Gastrocnemius medialis (tissue), 4 donors: ENCODE data around the gene NEDD4L. TPM values are rescaled to one million over a fixed set of nuclear protein-coding genes. Genes with fewer than 3 reads are reported as not detected.

Experiments used
- ATAC-seq, 2 donors: fragments of 150-250 bp; one replicate each; pipeline ENCODE4 v1.9.1; 2016
- DNase-seq, 2 donors: peaks; one replicate each; pipeline ENCODE4 v3.0.0-alpha.2; 2019
- H3K27ac ChIP-seq, 4 donors: fragments of 200-600 bp; sonication (generic); 1 replicate in 1 of 4; 2 replicates in 3 of 4; pipeline ENCODE4 v1.5.1; 2016 to 2018; ENCODE audit warnings: mild to moderate bottlenecking in 2 of 4, moderate library complexity in 1 of 4
- H3K27me3 ChIP-seq, 3 donors: fragments of 200-600 bp; sonication (generic) in 2 of 3; 1 replicate in 1 of 3; 2 replicates in 2 of 3; pipeline versions ENCODE4 v1.5.1 to v1.6.0; 2016 to 2019; ENCODE audit warnings: mild to moderate bottlenecking in 1 of 3, moderate library complexity in 1 of 3
- H3K36me3 ChIP-seq, 2 donors: fragments of 200-600 bp; sonication (generic) in 1 of 2; one replicate each; pipeline ENCODE4 v1.5.1; 2017 to 2018
- H3K4me1 ChIP-seq, 2 donors: fragments of 200-600 bp; sonication (generic) in 1 of 2; one replicate each; pipeline ENCODE4 v1.5.1; 2016 to 2017; ENCODE audit warnings: mild to moderate bottlenecking in 2 of 2
- H3K4me3 ChIP-seq, 4 donors: fragments of 200-600 bp; sonication (generic) in 3 of 4; 1 replicate in 1 of 4; 2 replicates in 3 of 4; pipeline ENCODE4 v1.5.1; 2016 to 2019; ENCODE audit warnings: mild to moderate bottlenecking in 2 of 4
- H3K9me3 ChIP-seq, 3 donors: fragments of 200-600 bp; sonication (generic) in 2 of 3; 1 replicate in 1 of 3; 2 replicates in 2 of 3; pipeline ENCODE4 v1.5.1; 2016 to 2019
- POLR2A ChIP-seq, 2 donors: fragments of 450-650 bp; IDR thresholded peaks; one replicate each; pipeline ENCODE4 v1.6.1; 2017; ENCODE audit warnings: antibody characterized with exemption in 2 of 2, mild to moderate bottlenecking in 2 of 2, moderate library complexity in 2 of 2
- in situ Hi-C, 4 donors: fragments of 200-750 bp; cut with MboI; loops; one replicate each; pipeline versions ENCODE4 v1.15.0 to v1.8.0; 2017; ENCODE audit warnings: low sequenced_read_pairs in 4 of 4
- intact Hi-C: fragments of 100-400 bp; cut with DNase I; formaldehyde crosslinking; loops from one replicate; pipeline ENCODE4 v1.15.1; 2023; ENCODE audit warnings: low total_unique reads
- total RNA-seq, 4 donors: library from RNA; depleted of rRNA; stranded (reverse); fragments of >200 nt; gene quantifications; one replicate each; pipeline versions ENCODE4 v1.1.0 to v1.2.3, GENCODE V29; 2016
- TF ChIP-seq, protein P1 (sequence below), 5 experiments: fragments of 450-650 bp in 3 of 5; fragments of 200-600 bp in 2 of 5; sonication (generic) in 2 of 5; IDR thresholded peaks in 4 of 5; conservative IDR thresholded peaks in 1 of 5; 1 replicate in 4 of 5; 2 replicates in 1 of 5; pipeline ENCODE4 v1.5.1; 2016 to 2019; ENCODE audit warnings: antibody characterized with exemption in 5 of 5, mild to moderate bottlenecking in 3 of 5, moderate library complexity in 3 of 5

The NEDD4L gene
- total RNA-seq, 4 donors from 2014 or later, result 27.4 to 81.5 (median 51.5) TPM

- in situ Hi-C loops (no loop called here), intact Hi-C loops (loop anchor here (5.0 to 10.0 kb wide), 2 partner anchors 132 to 675 kb away; no protein-coding TSS in a partner anchor)
- Histone ChIP-seq H3K27me3 (no peaks in the 10 kb centered on the region), H3K4me1 (peaks cover 20 to 42% of the 10 kb centered on the region in 2 donors), H3K9me3 (no peaks in the 10 kb centered on the region), H3K36me3 (peaks cover 0 to 31% of the 10 kb centered on the region in 2 donors), H3K27ac (peak overlapping the region; percentile 65 to 91 (median 86)), H3K4me3 (no peak overlapping the region)
- TF ChIP-seq, protein P1, sequence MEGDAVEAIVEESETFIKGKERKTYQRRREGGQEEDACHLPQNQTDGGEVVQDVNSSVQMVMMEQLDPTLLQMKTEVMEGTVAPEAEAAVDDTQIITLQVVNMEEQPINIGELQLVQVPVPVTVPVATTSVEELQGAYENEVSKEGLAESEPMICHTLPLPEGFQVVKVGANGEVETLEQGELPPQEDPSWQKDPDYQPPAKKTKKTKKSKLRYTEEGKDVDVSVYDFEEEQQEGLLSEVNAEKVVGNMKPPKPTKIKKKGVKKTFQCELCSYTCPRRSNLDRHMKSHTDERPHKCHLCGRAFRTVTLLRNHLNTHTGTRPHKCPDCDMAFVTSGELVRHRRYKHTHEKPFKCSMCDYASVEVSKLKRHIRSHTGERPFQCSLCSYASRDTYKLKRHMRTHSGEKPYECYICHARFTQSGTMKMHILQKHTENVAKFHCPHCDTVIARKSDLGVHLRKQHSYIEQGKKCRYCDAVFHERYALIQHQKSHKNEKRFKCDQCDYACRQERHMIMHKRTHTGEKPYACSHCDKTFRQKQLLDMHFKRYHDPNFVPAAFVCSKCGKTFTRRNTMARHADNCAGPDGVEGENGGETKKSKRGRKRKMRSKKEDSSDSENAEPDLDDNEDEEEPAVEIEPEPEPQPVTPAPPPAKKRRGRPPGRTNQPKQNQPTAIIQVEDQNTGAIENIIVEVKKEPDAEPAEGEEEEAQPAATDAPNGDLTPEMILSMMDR (IDR thresholded peaks at IDR 0.05 in 4 of 5, conservative IDR thresholded peaks at IDR 0.05 in 1 of 5), result no peak
- no peak for TF ChIP-seq POLR2A (IDR thresholded peaks at IDR 0.05)
- DNase-seq, result no peak
- no peak for ATAC-seq
These were observed 345.7 kb downstream of the NEDD4L start for GRCh38 chr18:58389745-58390144.

GRCh38 chr18:58390399-58390798 is 346.4 kb downstream of the NEDD4L start:
- Histone ChIP-seq H3K36me3 (peaks cover 0 to 24% of the 10 kb centered on the region in 2 donors), H3K9me3 (no peaks in the 10 kb centered on the region), H3K27me3 (no peaks in the 10 kb centered on the region), H3K4me3 (no peak overlapping the region), H3K4me1 (peaks cover 20 to 42% of the 10 kb centered on the region in 2 donors), H3K27ac (peak overlapping the region; percentile 85 to 91 (median 86))
- DNase-seq (peak; percentile 96 to 97), ATAC-seq (peak; percentile 92 to 96)
- no peak for TF ChIP-seq POLR2A (IDR thresholded peaks at IDR 0.05)
- intact Hi-C loops, result loop anchor here (10.0 kb wide), 1 partner anchor 674 kb away; no protein-coding TSS in a partner anchor
- in situ Hi-C loops, result no loop called here

DNA sequence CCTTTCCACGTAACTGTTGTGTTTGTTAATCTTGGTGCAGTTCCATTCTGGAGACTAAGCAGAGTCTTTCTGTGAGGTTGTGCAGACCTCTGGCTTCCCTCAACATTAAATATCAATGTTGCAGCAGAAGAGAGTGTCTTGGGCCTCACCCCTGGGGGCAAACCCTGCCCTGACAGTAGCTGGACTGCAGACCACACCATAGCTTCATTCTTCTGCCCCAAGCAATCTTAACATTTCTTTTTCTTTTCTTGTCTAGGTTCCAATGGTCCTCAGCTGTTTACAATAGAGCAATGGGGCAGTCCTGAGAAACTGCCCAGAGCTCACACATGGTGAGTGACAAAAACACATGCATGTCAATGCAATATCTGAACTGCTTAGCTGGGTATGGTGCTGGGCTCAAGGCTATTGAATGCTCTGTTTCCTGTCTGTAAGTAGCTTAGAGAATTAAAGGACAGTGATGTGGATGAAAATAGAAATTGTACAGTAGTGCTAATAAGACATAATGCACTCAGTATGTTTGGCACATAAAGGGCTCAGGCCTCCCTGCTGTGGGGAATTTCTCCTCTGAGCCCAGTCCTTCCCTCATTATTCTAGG is 347.3 kb downstream of the NEDD4L start:
- no peaks in the 10 kb centered on the region for H3K27me3 ChIP-seq
- ATAC-seq (no peak), DNase-seq (no peak)
- H3K36me3 ChIP-seq, result peaks cover 0 to 15% of the 10 kb centered on the region in 2 donors
- no peak overlapping the region for H3K4me3 ChIP-seq
- peak overlapping the region; percentile 85 to 91 (median 86) for H3K27ac ChIP-seq
- peaks cover 20 to 42% of the 10 kb centered on the region in 2 donors for H3K4me1 ChIP-seq
- intact Hi-C loops, result loop anchor here (10.0 kb wide), 1 partner anchor 673 kb away; no protein-coding TSS in a partner anchor
- in situ Hi-C loops, result no loop called here
- no peaks in the 10 kb centered on the region for H3K9me3 ChIP-seq
- TF ChIP-seq, protein P1 (IDR thresholded peaks at IDR 0.05 in 4 of 5, conservative IDR thresholded peaks at IDR 0.05 in 1 of 5), result no peak
- no peak for TF ChIP-seq POLR2A (IDR thresholded peaks at IDR 0.05)

- DNase-seq, result no peak
- Histone ChIP-seq H3K9me3 (no peaks in the 10 kb centered on the region), H3K27ac (peak overlapping the region; percentile 85 to 91 (median 86)), H3K36me3 (peaks cover 0 to 10% of the 10 kb centered on the region in 2 donors), H3K27me3 (no peaks in the 10 kb centered on the region), H3K4me3 (no peak overlapping the region), H3K4me1 (peaks cover 20 to 42% of the 10 kb centered on the region in 2 donors)
- TF ChIP-seq, protein P1 (IDR thresholded peaks at IDR 0.05 in 4 of 5, conservative IDR thresholded peaks at IDR 0.05 in 1 of 5), result no peak
- TF ChIP-seq POLR2A (IDR thresholded peaks at IDR 0.05), result no peak
- no peak for ATAC-seq
- in situ Hi-C loops, result no loop called here
- intact Hi-C loops, result loop anchor here (10.0 kb wide), 1 partner anchor 673 kb away; no protein-coding TSS in a partner anchor
These were observed 347.9 kb downstream of the NEDD4L start for GRCh38 chr18:58391932-58392323.

DNA sequence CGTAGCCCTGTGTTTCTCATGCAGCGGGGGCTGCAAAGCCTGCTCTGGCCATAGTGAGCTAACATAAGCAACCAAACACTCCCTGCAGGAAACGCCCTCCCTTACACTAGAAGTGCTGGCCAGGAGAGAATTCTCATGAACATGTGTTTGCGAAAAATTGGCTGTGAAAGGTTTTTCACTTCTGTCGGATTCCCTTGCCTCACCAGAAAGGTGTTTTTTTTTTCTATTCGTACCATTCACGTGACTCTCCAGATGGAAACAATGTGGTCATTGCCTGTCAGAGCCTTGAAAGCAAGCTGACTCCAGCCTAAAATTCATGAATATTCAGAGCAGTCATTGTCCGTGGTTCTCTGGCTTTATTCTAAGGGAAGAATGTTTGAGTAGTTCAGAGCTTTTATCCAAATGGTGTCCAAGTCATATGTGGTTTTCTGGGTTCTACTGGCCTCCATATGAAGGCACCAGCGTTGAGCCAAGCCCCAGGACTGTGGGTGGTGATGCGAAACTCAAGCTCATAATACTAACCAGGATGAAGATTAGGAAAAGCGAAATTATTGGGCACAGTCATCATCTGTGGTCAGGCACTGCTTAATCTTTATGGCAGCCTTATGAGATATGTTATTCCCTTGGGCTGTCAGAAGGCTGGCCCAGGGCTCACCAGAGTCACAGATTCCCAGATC is 348.4 kb downstream of the NEDD4L start:
- Histone ChIP-seq H3K4me1 (peaks cover 20 to 42% of the 10 kb centered on the region in 2 donors), H3K27ac (peak overlapping the region; percentile 11 to 91 (median 86)), H3K36me3 (peaks cover 0 to 11% of the 10 kb centered on the region in 2 donors), H3K9me3 (no peaks in the 10 kb centered on the region), H3K4me3 (no peak overlapping the region), H3K27me3 (no peaks in the 10 kb centered on the region)
- no peak for TF ChIP-seq POLR2A (IDR thresholded peaks at IDR 0.05)
- TF ChIP-seq, protein P1 (IDR thresholded peaks at IDR 0.05 in 4 of 5, conservative IDR thresholded peaks at IDR 0.05 in 1 of 5), result no peak
- ATAC-seq, result no peak
- intact Hi-C loops, result loop anchor here (10.0 kb wide), 1 partner anchor 672 kb away; no protein-coding TSS in a partner anchor
- in situ Hi-C loops, result no loop called here
- DNase-seq, result no peak
